AG10803 (cell line): ENCODE results near the gene ACTMAP.

ENCODE experiments used
- DNase-seq: peaks from one replicate; pipeline ENCODE4 v3.0.0; 2010; ENCODE audit warnings: low read depth
- H3K4me3 ChIP-seq: 2 replicates; pipeline ENCODE4 v1.5.1; 2011; ENCODE audit warnings: mild to moderate bottlenecking, low read length, control low read depth
- CTCF ChIP-seq: conservative IDR thresholded peaks from 2 replicates; pipeline ENCODE4 v1.5.1; 2011; ENCODE audit warnings: mild to moderate bottlenecking, low read length, control low read depth, inconsistent platforms

ACTMAP gene

GRCh38 chr19:40701758-40702157 lies 48.5 kb downstream of the ACTMAP start:
- no peak for TF ChIP-seq CTCF
- DNase-seq, result no peak
- H3K4me3 ChIP-seq, result no peak overlapping the region

- TF ChIP-seq CTCF, result no peak
- no peak overlapping the region for H3K4me3 ChIP-seq
- DNase-seq, result no peak
These were observed 50.2 kb downstream of the ACTMAP start for GRCh38 chr19:40700083-40700482.

- TF ChIP-seq CTCF, result no peak
- no peak for DNase-seq
- no peak overlapping the region for H3K4me3 ChIP-seq
These were observed 53.3 kb downstream of the ACTMAP start for GRCh38 chr19:40697007-40697406.

GRCh38 chr19:40695881-40696280 lies 54.4 kb downstream of the ACTMAP start:
- DNase-seq, result no peak
- no peak for TF ChIP-seq CTCF
- no peak overlapping the region for H3K4me3 ChIP-seq

- no peak overlapping the region for H3K4me3 ChIP-seq
- no peak for TF ChIP-seq CTCF
- no peak for DNase-seq
These were observed 56.4 kb downstream of the ACTMAP start for GRCh38 chr19:40693896-40694295.

GRCh38 chr19:40693150-40693788 lies 57.0 kb downstream of the ACTMAP start:
- DNase-seq, result no peak
- TF ChIP-seq CTCF, result no peak
- no peak overlapping the region for H3K4me3 ChIP-seq

- no peak overlapping the region for H3K4me3 ChIP-seq
- TF ChIP-seq CTCF, result no peak
- no peak for DNase-seq
These were observed 58.1 kb downstream of the ACTMAP start for GRCh38 chr19:40692212-40692551.
